ENCODE results near the gene FBXL7. TPM values are rescaled to one million over a fixed set of nuclear protein-coding genes. Genes with fewer than 3 reads are reported as not detected.

Gene FBXL7
- total RNA-seq, 4 donors from 2014 or later, result 9.5 to 25.2 (median 16.0) TPM

DNA sequence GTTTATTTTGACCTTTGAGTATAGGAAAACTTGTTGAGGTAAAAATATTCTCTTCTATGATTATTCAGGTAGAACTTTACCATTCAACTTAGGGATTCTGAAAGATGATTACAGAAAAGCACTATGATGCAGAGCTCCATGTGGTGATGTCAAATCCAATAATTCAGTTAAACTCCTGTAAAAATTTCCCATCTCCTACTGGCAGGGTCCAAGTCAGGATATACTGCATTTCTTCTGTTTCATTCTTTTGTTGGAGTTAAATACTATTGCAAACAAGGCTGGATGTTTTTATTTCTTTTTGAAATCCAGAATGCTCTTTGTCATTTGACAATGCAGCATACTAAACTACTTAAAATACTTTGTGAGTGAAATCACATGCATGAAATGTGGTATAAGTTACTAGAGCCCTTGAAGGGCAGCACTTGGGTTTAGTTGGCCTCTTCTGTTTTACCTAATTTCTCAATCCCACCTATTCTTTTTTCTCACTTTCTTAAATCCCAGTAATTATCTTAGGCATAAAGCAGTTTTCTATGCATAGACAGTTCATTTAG lies 204.5 kb downstream of the FBXL7 start:
- TF ChIP-seq, protein P1, sequence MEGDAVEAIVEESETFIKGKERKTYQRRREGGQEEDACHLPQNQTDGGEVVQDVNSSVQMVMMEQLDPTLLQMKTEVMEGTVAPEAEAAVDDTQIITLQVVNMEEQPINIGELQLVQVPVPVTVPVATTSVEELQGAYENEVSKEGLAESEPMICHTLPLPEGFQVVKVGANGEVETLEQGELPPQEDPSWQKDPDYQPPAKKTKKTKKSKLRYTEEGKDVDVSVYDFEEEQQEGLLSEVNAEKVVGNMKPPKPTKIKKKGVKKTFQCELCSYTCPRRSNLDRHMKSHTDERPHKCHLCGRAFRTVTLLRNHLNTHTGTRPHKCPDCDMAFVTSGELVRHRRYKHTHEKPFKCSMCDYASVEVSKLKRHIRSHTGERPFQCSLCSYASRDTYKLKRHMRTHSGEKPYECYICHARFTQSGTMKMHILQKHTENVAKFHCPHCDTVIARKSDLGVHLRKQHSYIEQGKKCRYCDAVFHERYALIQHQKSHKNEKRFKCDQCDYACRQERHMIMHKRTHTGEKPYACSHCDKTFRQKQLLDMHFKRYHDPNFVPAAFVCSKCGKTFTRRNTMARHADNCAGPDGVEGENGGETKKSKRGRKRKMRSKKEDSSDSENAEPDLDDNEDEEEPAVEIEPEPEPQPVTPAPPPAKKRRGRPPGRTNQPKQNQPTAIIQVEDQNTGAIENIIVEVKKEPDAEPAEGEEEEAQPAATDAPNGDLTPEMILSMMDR (IDR thresholded peaks at IDR 0.05; ENCODE audit: low read depth), result no peak

DNA sequence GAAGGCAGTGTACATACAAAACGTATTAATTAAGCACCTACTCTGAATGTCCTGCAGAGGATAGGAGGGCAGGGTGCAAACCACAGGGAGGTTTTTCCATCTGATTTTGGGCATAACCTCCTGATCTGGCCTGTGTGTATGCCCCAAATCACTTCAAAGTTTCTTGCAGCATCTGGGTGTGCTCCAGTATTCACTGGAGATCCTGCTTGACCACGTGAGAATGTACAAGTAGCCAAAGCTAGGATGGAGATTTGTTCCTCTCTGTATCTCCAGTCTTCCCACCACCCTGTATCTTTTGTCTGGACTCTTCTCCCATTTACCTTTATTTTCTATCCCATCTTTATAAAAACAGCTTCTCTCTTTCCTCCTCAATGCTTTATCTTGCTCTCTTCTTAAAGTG lies 207.7 kb downstream of the FBXL7 start:
- TF ChIP-seq, protein P1 (IDR thresholded peaks at IDR 0.05; ENCODE audit: low read depth), result no peak

DNA sequence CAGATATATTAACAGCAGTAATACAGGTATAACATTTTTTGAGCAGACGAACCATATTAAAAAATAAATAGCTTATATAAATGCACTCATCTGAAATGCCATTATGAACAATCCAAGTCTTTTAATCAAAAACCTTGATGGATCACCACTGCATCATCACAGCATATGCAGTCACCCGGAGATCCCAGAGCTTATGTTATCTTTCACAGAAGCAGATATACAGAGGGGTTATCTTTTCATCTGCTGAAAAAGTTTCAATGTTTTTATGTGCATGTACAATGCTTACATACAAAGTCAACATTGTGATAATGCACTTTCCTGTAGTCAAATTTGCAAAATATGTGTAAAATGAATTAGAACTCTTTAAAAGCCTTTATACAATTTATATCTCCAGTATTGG lies 211.9 kb downstream of the FBXL7 start:
- TF ChIP-seq, protein P1 (IDR thresholded peaks at IDR 0.05; ENCODE audit: low read depth), result no peak

DNA sequence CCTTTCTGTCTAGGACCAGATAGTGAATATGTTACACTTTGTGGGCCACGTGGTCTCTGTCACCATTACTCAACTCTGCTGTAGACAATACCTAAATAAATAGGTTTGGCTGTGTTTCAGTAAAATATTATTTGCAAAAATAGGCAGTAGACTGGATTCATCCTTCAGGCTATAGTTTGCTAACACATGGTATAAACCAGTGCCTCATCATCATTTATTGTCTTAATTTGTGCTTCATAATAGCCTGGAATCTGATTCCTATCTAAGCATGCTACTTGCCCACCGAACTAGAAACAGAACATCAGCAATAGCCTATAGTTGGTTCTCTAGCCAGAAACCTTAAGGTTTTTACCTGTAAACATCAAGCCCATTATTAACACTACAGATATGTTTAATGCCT lies 215.6 kb downstream of the FBXL7 start:
- TF ChIP-seq, protein P1 (IDR thresholded peaks at IDR 0.05; ENCODE audit: low read depth), result no peak

DNA sequence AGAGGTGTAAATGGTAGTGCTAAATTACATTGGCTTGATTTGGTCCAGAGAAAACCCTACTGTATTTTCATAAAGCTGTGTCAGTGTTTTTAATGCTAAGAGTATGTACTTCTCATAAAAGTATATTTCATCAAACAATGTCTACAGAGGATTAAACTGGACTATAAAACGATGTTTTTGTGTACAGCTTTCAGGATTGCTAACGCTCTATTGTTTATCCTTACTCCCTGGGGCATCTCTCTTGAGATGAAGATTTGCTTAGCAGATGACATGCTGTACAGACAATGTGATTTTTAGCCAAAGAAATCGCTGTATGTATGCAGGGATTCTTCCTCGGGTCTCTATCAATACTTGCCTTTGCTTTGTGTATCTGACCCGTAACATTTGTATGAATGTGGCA lies 216.0 kb downstream of the FBXL7 start:
- TF ChIP-seq, protein P1 (IDR thresholded peaks at IDR 0.05; ENCODE audit: low read depth), result no peak

DNA sequence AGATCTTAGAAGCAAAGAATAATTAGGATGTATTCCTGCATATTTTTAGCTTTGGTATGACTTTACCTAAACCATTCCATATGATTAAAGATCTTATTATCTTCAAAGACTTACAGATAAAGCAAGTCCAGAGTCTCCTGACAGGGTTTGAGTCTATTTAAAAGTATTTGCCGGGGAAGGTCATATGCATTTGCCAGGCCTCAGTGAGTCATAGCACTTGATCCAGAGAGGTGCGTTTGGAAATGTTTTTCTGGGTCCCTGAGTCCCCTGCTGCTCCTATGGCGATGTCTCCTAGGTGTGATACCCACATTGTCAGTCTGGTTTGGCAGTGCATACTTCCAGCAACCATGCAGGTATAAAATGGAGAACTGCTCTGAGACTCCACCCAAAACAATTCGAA lies 217.0 kb downstream of the FBXL7 start:
- TF ChIP-seq, protein P1 (IDR thresholded peaks at IDR 0.05; ENCODE audit: low read depth), result no peak

DNA sequence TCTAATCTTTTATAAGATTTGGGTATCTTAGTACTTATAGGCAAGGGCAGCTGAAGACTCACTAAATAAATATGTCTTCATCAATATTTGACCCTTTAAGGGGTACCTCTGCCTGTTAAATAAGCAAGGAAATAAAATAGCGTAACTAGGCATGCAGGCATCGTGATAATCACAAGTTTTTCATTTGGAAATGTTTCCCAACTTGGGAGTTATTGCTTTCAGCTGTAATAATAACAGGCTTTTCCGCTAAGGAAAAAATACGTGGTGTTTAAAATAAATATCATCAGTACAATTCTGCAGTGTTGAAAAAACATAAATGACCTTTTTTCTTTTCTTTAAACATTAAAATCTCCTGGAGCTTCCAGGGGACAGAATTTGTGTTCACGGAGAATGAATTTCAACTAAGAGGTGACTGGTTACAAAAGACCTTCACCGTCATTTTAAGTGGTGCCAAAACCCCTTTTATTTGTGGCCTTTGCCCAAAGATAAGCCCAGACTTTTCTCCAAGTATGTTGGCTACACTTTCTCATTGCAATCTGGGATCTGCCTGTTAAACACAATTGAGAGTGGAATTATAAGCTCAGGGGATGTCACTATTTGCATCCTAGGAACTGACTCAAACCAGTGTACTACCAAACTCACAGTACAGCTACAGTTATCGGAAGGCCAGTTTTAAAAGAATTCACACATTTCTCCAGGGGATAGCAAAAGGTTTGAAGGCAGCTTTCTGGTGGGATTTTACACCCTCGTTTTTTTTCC lies 218.6 kb downstream of the FBXL7 start:
- TF ChIP-seq, protein P1 (IDR thresholded peaks at IDR 0.05; ENCODE audit: low read depth), result no peak

Measured in subcutaneous adipose tissue (tissue), 4 donors.